WI38 (cell line): Measurements from ENCODE around the gene PVR.
"Not testable (repeated sequence)": the region's sequence is repeated elsewhere in the genome, so short reads cannot be mapped to it uniquely, and the experiment has no call there.

Experiments used
- H3K4me3 ChIP-seq: 2 replicates; pipeline ENCODE4 v1.5.1; 2011; ENCODE audit warnings: low read depth, mild to moderate bottlenecking, control low read depth, low read length
- CTCF ChIP-seq: IDR thresholded peaks from 2 replicates; pipeline ENCODE4 v1.5.1; 2012; ENCODE audit warnings: low read depth, mild to moderate bottlenecking, control low read depth, low read length

The PVR gene

GRCh38 chr19:44626048-44626624 lies 17.6 kb upstream of the PVR start:
- no peak for TF ChIP-seq CTCF

GRCh38 chr19:44627631-44628030 lies 16.1 kb upstream of the PVR start:
- no peak for TF ChIP-seq CTCF
- H3K4me3 ChIP-seq, result no peak overlapping the region

More at GRCh38 chr19:44626048-44626624, 17.6 kb upstream of the PVR start:
- H3K4me3 ChIP-seq, result no peak overlapping the region

- H3K4me3 ChIP-seq, result no peak overlapping the region
- TF ChIP-seq CTCF, result no peak
Observed at GRCh38 chr19:44628793-44629192, 14.9 kb upstream of the PVR start.

GRCh38 chr19:44631611-44632010 lies 12.1 kb upstream of the PVR start:
- not testable (repeated sequence) for H3K4me3 ChIP-seq

GRCh38 chr19:44634058-44634457 lies 9.7 kb upstream of the PVR start:
- not testable (repeated sequence) for H3K4me3 ChIP-seq

- H3K4me3 ChIP-seq, result no peak overlapping the region
- TF ChIP-seq CTCF, result no peak
Observed at GRCh38 chr19:44634785-44635184, 8.9 kb upstream of the PVR start.

GRCh38 chr19:44635581-44636438 lies 7.9 kb upstream of the PVR start:
- no peak overlapping the region for H3K4me3 ChIP-seq
- TF ChIP-seq CTCF, result no peak

- H3K4me3 ChIP-seq, result no peak overlapping the region
- no peak for TF ChIP-seq CTCF
Observed at GRCh38 chr19:44636439-44637389, 7.0 kb upstream of the PVR start.
